HUES6 (cell line): ENCODE measurements around the gene LLCFC1.

Experiments
- H3K27ac ChIP-seq: 2 replicates; pipeline ENCODE4 v1.7.0; 2013; ENCODE audit warnings: low read depth, mild to moderate bottlenecking, low read length, inconsistent platforms
- H3K27me3 ChIP-seq: 2 replicates; pipeline ENCODE4 v1.6.1; 2013; ENCODE audit warnings: low read length; ENCODE audit not compliant: control insufficient read depth, insufficient read depth
- H3K36me3 ChIP-seq: 2 replicates; pipeline ENCODE4 v1.6.1; 2013; ENCODE audit warnings: low read length; ENCODE audit not compliant: control insufficient read depth, insufficient read depth
- H3K4me1 ChIP-seq: 2 replicates; pipeline ENCODE4 v1.6.1; 2013; ENCODE audit warnings: low read length; ENCODE audit not compliant: control insufficient read depth, insufficient read depth
- H3K4me3 ChIP-seq: 2 replicates; pipeline ENCODE4 v1.5.1; 2013; ENCODE audit warnings: low read depth, low read length
- H3K9ac ChIP-seq: one replicate; pipeline ENCODE4 v1.6.1; 2013; ENCODE audit warnings: mild to moderate bottlenecking, low read length
- H3K9me3 ChIP-seq: 2 replicates; pipeline ENCODE4 v1.6.1; 2013; ENCODE audit warnings: low read depth, low read length; ENCODE audit not compliant: control insufficient read depth, insufficient read depth

LLCFC1 gene

GRCh38 chr7:142943706-142944268 is 4.5 kb downstream of the LLCFC1 start:
- H3K4me3 ChIP-seq, result no peak overlapping the region

GRCh38 chr7:142945001-142945400 is 5.7 kb downstream of the LLCFC1 start:
- Histone ChIP-seq H3K9ac (no peak overlapping the region), H3K27me3 (no peaks in the 10 kb centered on the region), H3K36me3 (no peaks in the 10 kb centered on the region), H3K9me3 (no peaks in the 10 kb centered on the region), H3K4me3 (no peak overlapping the region), H3K27ac (no peak overlapping the region), H3K4me1 (no peaks in the 10 kb centered on the region)

More at GRCh38 chr7:142943706-142944268, 4.5 kb downstream of the LLCFC1 start:
- Histone ChIP-seq H3K9me3 (no peaks in the 10 kb centered on the region), H3K27me3 (no peaks in the 10 kb centered on the region), H3K4me1 (no peaks in the 10 kb centered on the region; the same call in 1 of the 2 replicates), H3K9ac (no peak overlapping the region), H3K27ac (no peak overlapping the region), H3K36me3 (no peaks in the 10 kb centered on the region)

DNA sequence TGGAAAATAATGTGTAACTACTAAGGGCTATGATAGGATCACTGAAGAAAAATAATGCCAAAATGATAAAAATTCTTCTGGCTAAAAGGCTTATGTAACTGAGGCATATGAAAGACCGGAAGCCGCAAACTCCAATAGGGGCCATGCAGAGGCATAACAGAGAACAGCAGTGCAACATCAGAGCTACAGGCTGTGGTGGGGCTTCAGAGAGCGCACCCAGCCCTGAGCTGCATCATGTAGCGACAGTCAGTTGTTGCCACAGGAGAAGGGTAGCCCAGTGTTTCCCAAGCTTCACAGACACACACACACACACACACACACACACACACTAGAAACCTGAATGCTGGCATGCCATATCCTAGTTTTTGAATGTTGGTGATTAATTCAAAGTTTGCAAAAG is 9.3 kb downstream of the LLCFC1 start:
- Histone ChIP-seq H3K36me3 (peaks cover 5% of the 10 kb centered on the region; the same call in 1 of the 2 replicates), H3K27ac (no peak overlapping the region), H3K27me3 (no peaks in the 10 kb centered on the region), H3K9me3 (no peaks in the 10 kb centered on the region), H3K9ac (no peak overlapping the region), H3K4me3 (no peak overlapping the region), H3K4me1 (no peaks in the 10 kb centered on the region)

DNA sequence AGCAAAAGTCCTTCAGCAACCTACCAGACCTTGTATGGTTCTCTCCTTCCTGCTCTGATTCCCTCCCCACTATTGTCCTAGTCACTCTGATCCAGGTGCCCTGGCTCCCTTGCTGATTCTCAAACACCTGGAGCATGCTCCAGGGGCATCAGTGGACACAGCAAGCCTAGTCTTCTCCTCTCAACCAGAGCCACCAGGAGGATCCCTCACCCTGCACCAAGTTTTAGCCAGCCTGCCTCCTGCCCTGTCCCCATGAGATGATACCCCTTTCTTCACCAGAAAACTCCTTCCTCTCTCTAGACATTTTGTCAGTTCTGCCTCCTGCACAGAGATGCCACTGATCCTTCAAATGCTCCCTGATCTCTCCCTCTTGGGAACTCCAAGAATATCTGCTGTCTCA is 11.0 kb downstream of the LLCFC1 start:
- H3K4me1 ChIP-seq, result no peaks in the 10 kb centered on the region
- peaks cover 18% of the 10 kb centered on the region; the same call in 1 of the 2 replicates for H3K36me3 ChIP-seq
- H3K27me3 ChIP-seq, result no peaks in the 10 kb centered on the region
- H3K9ac ChIP-seq, result no peak overlapping the region
- H3K4me3 ChIP-seq, result no peak overlapping the region
- peaks cover 10% of the 10 kb centered on the region for H3K9me3 ChIP-seq
- H3K27ac ChIP-seq, result no peak overlapping the region

DNA sequence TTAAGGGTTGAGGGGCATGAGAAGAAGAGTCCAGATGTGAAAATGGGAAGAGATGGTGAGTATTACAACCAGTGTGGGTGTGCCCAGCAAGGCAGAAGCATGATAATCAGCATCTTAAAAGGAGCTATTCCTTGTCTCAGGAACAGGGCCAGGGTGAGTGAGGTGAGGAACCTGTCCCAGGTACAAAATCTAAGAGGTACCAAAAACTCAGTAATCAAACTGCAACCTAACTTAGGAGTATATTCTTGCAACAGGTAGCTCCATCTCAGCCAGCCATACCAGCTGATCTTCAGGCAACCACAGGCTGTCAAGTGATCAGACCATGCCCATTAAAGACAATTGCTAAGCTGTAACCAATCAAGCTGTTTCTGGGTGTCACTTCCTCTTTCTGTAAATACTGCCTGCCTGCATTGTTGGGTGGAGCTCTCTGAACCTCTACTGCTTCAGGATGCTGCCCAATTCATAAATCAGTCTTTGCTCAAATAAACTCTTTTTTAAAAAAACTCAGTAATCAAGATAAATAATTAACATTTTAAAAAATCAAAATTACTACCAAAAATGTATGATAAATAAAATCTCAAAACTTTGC is 15.5 kb downstream of the LLCFC1 start:
- H3K9ac ChIP-seq, result no peak overlapping the region
- no peak overlapping the region for H3K27ac ChIP-seq
- peaks cover 26% of the 10 kb centered on the region for H3K4me1 ChIP-seq
- no peak overlapping the region for H3K4me3 ChIP-seq
- H3K36me3 ChIP-seq, result peaks cover 18% of the 10 kb centered on the region; the same call in 1 of the 2 replicates
- H3K9me3 ChIP-seq, result peaks cover 15% of the 10 kb centered on the region
- H3K27me3 ChIP-seq, result no peaks in the 10 kb centered on the region

DNA sequence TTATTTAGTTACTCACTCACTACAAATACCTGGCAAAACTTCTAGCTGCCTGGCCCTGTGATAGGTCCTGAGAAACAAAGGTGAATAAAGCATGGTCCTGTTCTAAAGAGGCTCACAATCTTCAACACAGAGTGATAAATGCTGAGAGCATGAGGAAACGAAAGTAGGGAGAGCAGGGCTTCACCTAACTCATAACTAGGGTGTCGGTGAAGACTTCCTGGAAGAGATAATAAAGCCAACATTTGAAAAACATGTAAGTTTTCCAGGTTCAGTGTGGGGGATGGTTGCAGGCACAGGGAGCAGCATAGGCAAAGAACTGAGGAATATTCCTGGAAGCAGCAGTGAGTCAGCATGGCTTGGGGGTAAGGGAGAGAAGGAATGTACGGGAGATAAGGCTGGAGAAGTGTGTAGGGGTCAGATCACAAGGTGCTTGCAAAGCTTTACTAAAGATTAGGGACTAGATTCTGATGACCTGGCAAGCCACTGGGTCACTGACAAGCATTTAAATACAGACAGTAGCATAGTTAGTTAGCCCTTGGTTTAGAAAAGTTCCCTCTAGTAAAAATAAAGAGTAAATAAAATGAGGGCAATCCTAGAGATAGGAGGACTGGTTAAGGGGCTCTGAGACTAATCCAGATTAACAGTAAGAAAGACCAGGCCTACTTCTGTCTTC is 17.8 kb downstream of the LLCFC1 start:
- Histone ChIP-seq H3K4me1 (peaks cover 34% of the 10 kb centered on the region), H3K9me3 (peaks cover 15% of the 10 kb centered on the region), H3K4me3 (no peak overlapping the region; the same call in 1 of the 2 replicates), H3K27ac (peak overlapping the region; percentile 49; the same call in 1 of the 2 replicates), H3K36me3 (peaks cover 18% of the 10 kb centered on the region; the same call in 1 of the 2 replicates), H3K27me3 (no peaks in the 10 kb centered on the region), H3K9ac (peak overlapping the region; percentile 8)

GRCh38 chr7:142957723-142958122 is 18.4 kb downstream of the LLCFC1 start:
- Histone ChIP-seq H3K27ac (no peak overlapping the region; the same call in 1 of the 2 replicates), H3K36me3 (peaks cover 18% of the 10 kb centered on the region; the same call in 1 of the 2 replicates), H3K4me3 (no peak overlapping the region; the same call in 1 of the 2 replicates), H3K9me3 (peaks cover 15% of the 10 kb centered on the region), H3K9ac (peak overlapping the region; percentile 2), H3K27me3 (no peaks in the 10 kb centered on the region), H3K4me1 (peaks cover 41% of the 10 kb centered on the region)

DNA sequence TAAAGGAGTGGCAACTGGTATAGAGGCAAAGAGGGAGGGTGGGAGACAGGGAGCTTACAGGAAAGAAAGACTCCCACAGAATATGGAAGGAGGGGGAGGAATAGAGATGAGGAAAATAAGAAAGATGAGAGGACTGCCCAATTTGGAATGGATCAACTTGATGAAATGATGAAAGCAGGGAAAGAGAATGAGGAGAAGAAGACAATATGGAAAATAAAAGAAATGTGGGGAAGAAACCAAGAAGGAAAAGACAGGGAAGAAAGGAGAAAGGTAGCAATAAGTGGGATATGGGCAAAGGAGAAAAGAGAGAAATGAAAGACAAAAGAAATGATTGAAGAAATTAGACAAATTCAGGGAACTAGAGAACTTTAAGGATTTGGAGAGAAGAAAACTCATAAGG is 19.9 kb downstream of the LLCFC1 start:
- Histone ChIP-seq H3K27ac (no peak overlapping the region), H3K9me3 (peaks cover 13% of the 10 kb centered on the region), H3K9ac (no peak overlapping the region), H3K36me3 (peaks cover 7% of the 10 kb centered on the region; the same call in 1 of the 2 replicates), H3K27me3 (no peaks in the 10 kb centered on the region), H3K4me3 (no peak overlapping the region), H3K4me1 (peaks cover 44% of the 10 kb centered on the region)

DNA sequence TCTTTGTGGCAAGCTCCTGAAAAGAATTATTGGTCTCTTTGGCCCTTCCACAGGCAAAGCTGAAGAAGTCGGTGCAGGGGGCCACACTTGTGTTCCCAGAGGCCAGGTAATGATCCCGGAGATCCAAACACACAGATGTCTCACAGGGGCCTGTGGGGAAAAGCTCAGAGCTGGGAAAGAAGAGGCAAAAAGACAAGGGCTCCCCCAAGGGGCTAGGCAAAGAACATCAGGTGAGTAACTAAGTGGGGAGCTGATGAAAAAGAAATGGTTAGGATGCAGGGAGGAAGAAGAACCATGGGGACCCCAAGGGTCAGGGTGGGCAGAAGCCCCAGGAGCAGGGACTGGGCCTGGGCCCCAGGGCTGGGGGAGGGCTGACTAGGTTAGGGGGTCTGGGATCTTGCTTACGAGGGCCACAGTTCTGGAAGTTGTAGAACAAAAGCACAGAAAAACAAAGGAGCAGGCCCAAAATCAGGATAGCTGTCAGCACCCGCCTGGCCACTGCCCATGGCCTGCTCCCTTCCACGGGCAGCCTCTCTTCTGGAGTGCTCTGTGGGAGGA is 21.8 kb downstream of the LLCFC1 start:
- no peak overlapping the region; the same call in 1 of the 2 replicates for H3K4me3 ChIP-seq
- H3K27me3 ChIP-seq, result no peaks in the 10 kb centered on the region
- peaks cover 2% of the 10 kb centered on the region; the same call in 1 of the 2 replicates for H3K9me3 ChIP-seq
- peaks cover 44% of the 10 kb centered on the region for H3K4me1 ChIP-seq
- no peak overlapping the region for H3K27ac ChIP-seq
- no peak overlapping the region for H3K9ac ChIP-seq
- H3K36me3 ChIP-seq, result no peaks in the 10 kb centered on the region

GRCh38 chr7:142961595-142961972 is 22.3 kb downstream of the LLCFC1 start:
- Histone ChIP-seq H3K36me3 (no peaks in the 10 kb centered on the region), H3K27me3 (no peaks in the 10 kb centered on the region), H3K4me1 (peaks cover 41% of the 10 kb centered on the region), H3K4me3 (peak overlapping the region; percentile 42; the same call in 1 of the 2 replicates), H3K9ac (peak overlapping the region; percentile 11), H3K27ac (no peak overlapping the region), H3K9me3 (no peaks in the 10 kb centered on the region)
